IMR-90 (cell line): Measurements from ENCODE around the gene TMEM235.

Experiments
- CEBPB ChIP-seq: IDR thresholded peaks from 2 replicates; pipeline ENCODE4 v1.6.1; 2012; ENCODE audit warnings: low read depth, low read length, improper control_type of control experiment
- POLR2A ChIP-seq: IDR thresholded peaks from 2 replicates; pipeline ENCODE4 v1.6.1; 2012; ENCODE audit warnings: mild to moderate bottlenecking, low read depth, low read length
- TF ChIP-seq, protein P1 (sequence below): conservative IDR thresholded peaks from 2 replicates; pipeline ENCODE4 v1.5.1; 2012; ENCODE audit warnings: mild to moderate bottlenecking, low read depth, low read length, improper control_type of control experiment

GRCh38 chr17:78237401-78238012 is 6.1 kb downstream of the TMEM235 start:
- TF ChIP-seq POLR2A, result no peak
- TF ChIP-seq, protein P1, sequence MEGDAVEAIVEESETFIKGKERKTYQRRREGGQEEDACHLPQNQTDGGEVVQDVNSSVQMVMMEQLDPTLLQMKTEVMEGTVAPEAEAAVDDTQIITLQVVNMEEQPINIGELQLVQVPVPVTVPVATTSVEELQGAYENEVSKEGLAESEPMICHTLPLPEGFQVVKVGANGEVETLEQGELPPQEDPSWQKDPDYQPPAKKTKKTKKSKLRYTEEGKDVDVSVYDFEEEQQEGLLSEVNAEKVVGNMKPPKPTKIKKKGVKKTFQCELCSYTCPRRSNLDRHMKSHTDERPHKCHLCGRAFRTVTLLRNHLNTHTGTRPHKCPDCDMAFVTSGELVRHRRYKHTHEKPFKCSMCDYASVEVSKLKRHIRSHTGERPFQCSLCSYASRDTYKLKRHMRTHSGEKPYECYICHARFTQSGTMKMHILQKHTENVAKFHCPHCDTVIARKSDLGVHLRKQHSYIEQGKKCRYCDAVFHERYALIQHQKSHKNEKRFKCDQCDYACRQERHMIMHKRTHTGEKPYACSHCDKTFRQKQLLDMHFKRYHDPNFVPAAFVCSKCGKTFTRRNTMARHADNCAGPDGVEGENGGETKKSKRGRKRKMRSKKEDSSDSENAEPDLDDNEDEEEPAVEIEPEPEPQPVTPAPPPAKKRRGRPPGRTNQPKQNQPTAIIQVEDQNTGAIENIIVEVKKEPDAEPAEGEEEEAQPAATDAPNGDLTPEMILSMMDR, result no peak
- no peak for TF ChIP-seq CEBPB
